ENCODE data around the gene LYL1. TPM values are rescaled to one million over a fixed set of nuclear protein-coding genes. Genes with fewer than 3 reads are reported as not detected.

LYL1 gene
- total and polyA plus RNA-seq, 4 donors, result 12.9 to 34.1 (median 20.7) TPM

- no peaks in the 10 kb centered on the region for H3K9me3 ChIP-seq (ENCODE audit: control insufficient read depth in 4 of 4, insufficient read depth in 3 of 4, low read length in 3 of 4)
- no peak overlapping the region for H3K4me3 ChIP-seq
- H3K27ac ChIP-seq (ENCODE audit: low read depth in 1 of 2, low read length in 1 of 2), result peak overlapping the region; percentile 47 to 78
- DNase-seq (no peak), ATAC-seq (ENCODE audit: insufficient read depth, low FRiP score) (no peak)
- peaks cover 0 to 49% (median 13%) of the 10 kb centered on the region in 5 donors for H3K4me1 ChIP-seq (ENCODE audit: control insufficient read depth in 5 of 5, insufficient read depth in 5 of 5, low read length in 5 of 5)
- 84 to 88% methylated on average over 2 of the region's 2 CpGs for WGBS, 2 donors
- TF ChIP-seq CTCF (IDR thresholded peaks at IDR 0.05; ENCODE audit: control extremely low read depth, extremely low read depth), result no peak
- peaks cover 3 to 25% (median 6%) of the 10 kb centered on the region in 4 donors for H3K36me3 ChIP-seq (ENCODE audit: control insufficient read depth in 4 of 4, insufficient read depth in 4 of 4, low read length in 4 of 4)
- no peaks in the 10 kb centered on the region for H3K27me3 ChIP-seq (ENCODE audit: control insufficient read depth in 3 of 3, insufficient read depth in 3 of 3, low read length in 2 of 3)
- H3K9ac ChIP-seq (ENCODE audit: insufficient read depth in 1 of 2, low read length in 2 of 2), result no peak overlapping the region
Measured at GRCh38 chr19:13092158-13092543, 10.5 kb downstream of the LYL1 start.

GRCh38 chr19:13091400-13092157 lies 11.1 kb downstream of the LYL1 start:
- TF ChIP-seq CTCF (IDR thresholded peaks at IDR 0.05; ENCODE audit: control extremely low read depth, extremely low read depth), result no peak
- no peak overlapping the region for H3K4me3 ChIP-seq
- no peak overlapping the region for H3K9ac ChIP-seq (ENCODE audit: insufficient read depth in 1 of 2, low read length in 2 of 2)
- DNase-seq (peak; percentile 92 to 97 (median 96)), ATAC-seq (ENCODE audit: insufficient read depth, low FRiP score) (no peak)
- H3K27ac ChIP-seq (ENCODE audit: low read depth in 1 of 2, low read length in 1 of 2), result peak overlapping the region; percentile 47 to 78
- H3K27me3 ChIP-seq (ENCODE audit: control insufficient read depth in 3 of 3, insufficient read depth in 3 of 3, low read length in 2 of 3), result no peaks in the 10 kb centered on the region
- H3K4me1 ChIP-seq (ENCODE audit: control insufficient read depth in 5 of 5, insufficient read depth in 5 of 5, low read length in 5 of 5), result peaks cover 0 to 49% (median 13%) of the 10 kb centered on the region in 5 donors
- 52 to 57% methylated on average over 25 of the region's 25 CpGs for WGBS, 2 donors
- peaks cover 3 to 28% (median 9%) of the 10 kb centered on the region in 4 donors for H3K36me3 ChIP-seq (ENCODE audit: control insufficient read depth in 4 of 4, insufficient read depth in 4 of 4, low read length in 4 of 4)
- no peaks in the 10 kb centered on the region for H3K9me3 ChIP-seq (ENCODE audit: control insufficient read depth in 4 of 4, insufficient read depth in 3 of 4, low read length in 3 of 4)

GRCh38 chr19:13090511-13091231 lies 12.0 kb downstream of the LYL1 start:
- no peak for ATAC-seq (ENCODE audit: insufficient read depth, low FRiP score)
- Histone ChIP-seq H3K27ac (ENCODE audit: low read depth in 1 of 2, low read length in 1 of 2) (peak overlapping the region in 1 of 2 donors; percentile 65), H3K9ac (ENCODE audit: insufficient read depth in 1 of 2, low read length in 2 of 2) (peak overlapping the region in 1 of 2 donors; percentile 65), H3K4me3 (no peak overlapping the region), H3K9me3 (ENCODE audit: control insufficient read depth in 4 of 4, insufficient read depth in 3 of 4, low read length in 3 of 4) (no peaks in the 10 kb centered on the region), H3K36me3 (ENCODE audit: control insufficient read depth in 4 of 4, insufficient read depth in 4 of 4, low read length in 4 of 4) (peaks cover 3 to 26% (median 10%) of the 10 kb centered on the region in 4 donors), H3K27me3 (ENCODE audit: control insufficient read depth in 3 of 3, insufficient read depth in 3 of 3, low read length in 2 of 3) (no peaks in the 10 kb centered on the region), H3K4me1 (ENCODE audit: control insufficient read depth in 5 of 5, insufficient read depth in 5 of 5, low read length in 5 of 5) (peaks cover 0 to 50% (median 13%) of the 10 kb centered on the region in 5 donors)
- no peak for DNase-seq
- WGBS, 2 donors, result 79 to 84% methylated on average over 10 of the region's 10 CpGs
- no peak for TF ChIP-seq CTCF (IDR thresholded peaks at IDR 0.05; ENCODE audit: control extremely low read depth, extremely low read depth)
